ENCODE measurements around the gene ACTL10.
A peak's percentile ranks its signal among the peaks of the same experiment; 100 is the strongest.

ACTL10 gene

GRCh38 chr20:33649201-33649681 is 17.5 kb upstream of the ACTL10 start:
- Histone ChIP-seq H3K27me3 (ENCODE audit: insufficient read depth, low read length) (no peaks in the 10 kb centered on the region), H3K27ac (ENCODE audit: low read depth, low read length) (no peak overlapping the region), H3K23ac (ENCODE audit: low read length) (no peak overlapping the region), H3K4me2 (ENCODE audit: low read length) (no peak overlapping the region), H4K12ac (ENCODE audit: low read depth, low read length) (no peak overlapping the region), H2BK5ac (ENCODE audit: low read depth, low read length, poor library complexity) (no peak overlapping the region), H3K79me2 (ENCODE audit: control insufficient read depth, insufficient read depth, low read length, poor library complexity) (no peaks in the 10 kb centered on the region), H3K18ac (ENCODE audit: low read length) (no peak overlapping the region), H3K36me3 (ENCODE audit: control insufficient read depth in 1 of 2, insufficient read depth in 2 of 2, low read length in 2 of 2) (peaks cover 11 to 17% of the 10 kb centered on the region in 2 experiments), H3K79me1 (ENCODE audit: low read length) (no peaks in the 10 kb centered on the region), H2BK120ac (ENCODE audit: insufficient read depth, low read length, poor library complexity) (no peak overlapping the region), H4K91ac (ENCODE audit: low read depth, low read length) (no peak overlapping the region), H3K14ac (ENCODE audit: low read length) (no peak overlapping the region), H3K4ac (ENCODE audit: low read depth, low read length) (no peak overlapping the region), H3K9ac (ENCODE audit: low read length) (no peak overlapping the region), H3K4me1 (ENCODE audit: control insufficient read depth in 1 of 2, insufficient read depth in 2 of 2, low read length in 2 of 2) (peaks cover 0 to 2% of the 10 kb centered on the region in 2 experiments), H3K9me3 (ENCODE audit: insufficient read depth, low read depth, low read length) (no peaks in the 10 kb centered on the region), H2BK12ac (ENCODE audit: low read length) (no peak overlapping the region), H2AFZ (ENCODE audit: insufficient read depth, low read length, poor library complexity) (no peak overlapping the region), H3K4me3 (ENCODE audit: low read depth, low read length) (no peak overlapping the region), H2AK5ac (ENCODE audit: low read length) (no peak overlapping the region), H4K8ac (ENCODE audit: low read depth, low read length) (no peak overlapping the region)
- DNase-seq, result no peak
- WGBS (ENCODE audit: extremely low coverage, insufficient coverage, insufficient read length), result no CpG with 5 or more reads among the region's 19 CpGs

DNA sequence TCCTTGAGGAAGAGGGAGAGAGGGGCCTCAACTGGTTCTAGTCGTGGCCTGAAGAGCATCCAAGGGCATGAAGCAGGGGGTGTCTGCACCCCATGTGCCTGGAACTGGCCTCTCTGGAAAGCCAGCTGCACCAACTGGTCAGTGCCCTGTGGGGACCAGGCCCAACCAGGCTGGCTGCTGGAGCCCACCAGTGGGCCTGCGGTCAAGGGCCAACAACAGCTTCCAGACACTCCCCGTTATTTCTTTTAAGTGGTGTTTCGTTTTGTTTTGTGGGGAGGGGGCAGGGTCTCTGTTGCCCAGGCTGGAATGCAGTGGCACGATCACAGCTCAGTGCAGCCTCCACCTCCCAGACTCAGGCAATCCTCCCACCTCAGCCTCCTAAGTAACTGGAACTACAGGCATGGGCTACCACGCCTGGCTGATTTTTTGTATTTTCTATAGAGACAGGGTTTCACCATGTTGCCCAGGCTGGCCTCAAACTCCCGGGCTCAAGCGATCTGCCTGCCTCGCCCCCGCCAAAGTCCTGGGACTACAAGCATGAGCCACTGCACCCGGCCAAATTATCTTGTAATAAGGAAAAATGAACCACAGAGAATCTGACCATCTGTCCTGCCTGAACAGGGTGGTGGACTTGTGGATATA is 16.5 kb upstream of the ACTL10 start:
- Histone ChIP-seq H3K4me3 (ENCODE audit: low read depth, low read length) (no peak overlapping the region), H3K27ac (ENCODE audit: low read depth, low read length) (no peak overlapping the region), H4K12ac (ENCODE audit: low read depth, low read length) (no peak overlapping the region), H3K27me3 (ENCODE audit: insufficient read depth, low read length) (no peaks in the 10 kb centered on the region), H3K18ac (ENCODE audit: low read length) (no peak overlapping the region), H2AK5ac (ENCODE audit: low read length) (no peak overlapping the region), H2BK120ac (ENCODE audit: insufficient read depth, low read length, poor library complexity) (no peak overlapping the region), H3K79me2 (ENCODE audit: control insufficient read depth, insufficient read depth, low read length, poor library complexity) (no peaks in the 10 kb centered on the region), H2BK5ac (ENCODE audit: low read depth, low read length, poor library complexity) (no peak overlapping the region), H2BK12ac (ENCODE audit: low read length) (no peak overlapping the region), H2AFZ (ENCODE audit: insufficient read depth, low read length, poor library complexity) (no peak overlapping the region), H3K36me3 (ENCODE audit: control insufficient read depth in 1 of 2, insufficient read depth in 2 of 2, low read length in 2 of 2) (peaks cover 4 to 9% of the 10 kb centered on the region in 2 experiments), H4K91ac (ENCODE audit: low read depth, low read length) (no peak overlapping the region), H3K4ac (ENCODE audit: low read depth, low read length) (no peak overlapping the region), H3K4me2 (ENCODE audit: low read length) (no peak overlapping the region), H3K9ac (ENCODE audit: low read length) (no peak overlapping the region), H3K4me1 (ENCODE audit: control insufficient read depth in 1 of 2, insufficient read depth in 2 of 2, low read length in 2 of 2) (peaks cover 6 to 9% of the 10 kb centered on the region in 2 experiments), H4K8ac (ENCODE audit: low read depth, low read length) (no peak overlapping the region), H3K23ac (ENCODE audit: low read length) (no peak overlapping the region), H3K79me1 (ENCODE audit: low read length) (no peaks in the 10 kb centered on the region), H3K14ac (ENCODE audit: low read length) (no peak overlapping the region), H3K9me3 (ENCODE audit: insufficient read depth, low read depth, low read length) (no peaks in the 10 kb centered on the region)
- DNase-seq, result no peak
- no CpG with 5 or more reads among the region's 11 CpGs for WGBS (ENCODE audit: extremely low coverage, insufficient coverage, insufficient read length)

GRCh38 chr20:33650753-33651561 is 15.8 kb upstream of the ACTL10 start:
- H3K14ac ChIP-seq (ENCODE audit: low read length), result no peak overlapping the region
- H2BK5ac ChIP-seq (ENCODE audit: low read depth, low read length, poor library complexity), result no peak overlapping the region
- no peak overlapping the region for H3K27ac ChIP-seq (ENCODE audit: low read depth, low read length)
- H3K18ac ChIP-seq (ENCODE audit: low read length), result no peak overlapping the region
- H2BK12ac ChIP-seq (ENCODE audit: low read length), result no peak overlapping the region
- no peak overlapping the region for H2AFZ ChIP-seq (ENCODE audit: insufficient read depth, low read length, poor library complexity)
- peak; percentile 66 to 82 for DNase-seq
- no peak overlapping the region for H3K4me3 ChIP-seq (ENCODE audit: low read depth, low read length)
- peaks cover 2 to 6% of the 10 kb centered on the region in 2 experiments for H3K36me3 ChIP-seq (ENCODE audit: control insufficient read depth in 1 of 2, insufficient read depth in 2 of 2, low read length in 2 of 2)
- WGBS (ENCODE audit: extremely low coverage, insufficient coverage, insufficient read length), result no CpG with 5 or more reads among the region's 10 CpGs
- no peak overlapping the region for H4K91ac ChIP-seq (ENCODE audit: low read depth, low read length)
- peaks cover 7 to 10% of the 10 kb centered on the region in 2 experiments for H3K4me1 ChIP-seq (ENCODE audit: control insufficient read depth in 1 of 2, insufficient read depth in 2 of 2, low read length in 2 of 2)
- H3K4ac ChIP-seq (ENCODE audit: low read depth, low read length), result no peak overlapping the region
- H3K9me3 ChIP-seq (ENCODE audit: insufficient read depth, low read depth, low read length), result no peaks in the 10 kb centered on the region
- H4K8ac ChIP-seq (ENCODE audit: low read depth, low read length), result no peak overlapping the region
- no peak overlapping the region for H3K4me2 ChIP-seq (ENCODE audit: low read length)
- H3K79me1 ChIP-seq (ENCODE audit: low read length), result no peaks in the 10 kb centered on the region
- H3K27me3 ChIP-seq (ENCODE audit: insufficient read depth, low read length), result no peaks in the 10 kb centered on the region
- H2AK5ac ChIP-seq (ENCODE audit: low read length), result no peak overlapping the region
- H2BK120ac ChIP-seq (ENCODE audit: insufficient read depth, low read length, poor library complexity), result no peak overlapping the region
- no peak overlapping the region for H3K9ac ChIP-seq (ENCODE audit: low read length)
- H3K79me2 ChIP-seq (ENCODE audit: control insufficient read depth, insufficient read depth, low read length, poor library complexity), result no peaks in the 10 kb centered on the region
- no peak overlapping the region for H4K12ac ChIP-seq (ENCODE audit: low read depth, low read length)
- no peak overlapping the region for H3K23ac ChIP-seq (ENCODE audit: low read length)

GRCh38 chr20:33651562-33652048 is 15.1 kb upstream of the ACTL10 start:
- Histone ChIP-seq H3K4ac (ENCODE audit: low read depth, low read length) (no peak overlapping the region), H3K23ac (ENCODE audit: low read length) (no peak overlapping the region), H3K79me2 (ENCODE audit: control insufficient read depth, insufficient read depth, low read length, poor library complexity) (no peaks in the 10 kb centered on the region), H2BK5ac (ENCODE audit: low read depth, low read length, poor library complexity) (no peak overlapping the region), H3K27ac (ENCODE audit: low read depth, low read length) (no peak overlapping the region), H3K9me3 (ENCODE audit: insufficient read depth, low read depth, low read length) (no peaks in the 10 kb centered on the region), H2BK120ac (ENCODE audit: insufficient read depth, low read length, poor library complexity) (no peak overlapping the region), H2AFZ (ENCODE audit: insufficient read depth, low read length, poor library complexity) (no peak overlapping the region), H4K91ac (ENCODE audit: low read depth, low read length) (no peak overlapping the region), H4K8ac (ENCODE audit: low read depth, low read length) (no peak overlapping the region), H3K9ac (ENCODE audit: low read length) (no peak overlapping the region), H3K4me1 (ENCODE audit: control insufficient read depth in 1 of 2, insufficient read depth in 2 of 2, low read length in 2 of 2) (peaks cover 7 to 10% of the 10 kb centered on the region in 2 experiments), H3K4me3 (ENCODE audit: low read depth, low read length) (no peak overlapping the region), H3K18ac (ENCODE audit: low read length) (no peak overlapping the region), H2BK12ac (ENCODE audit: low read length) (no peak overlapping the region), H3K79me1 (ENCODE audit: low read length) (no peaks in the 10 kb centered on the region), H2AK5ac (ENCODE audit: low read length) (no peak overlapping the region), H3K27me3 (ENCODE audit: insufficient read depth, low read length) (no peaks in the 10 kb centered on the region), H3K14ac (ENCODE audit: low read length) (no peak overlapping the region), H3K36me3 (ENCODE audit: control insufficient read depth in 1 of 2, insufficient read depth in 2 of 2, low read length in 2 of 2) (peaks cover 2 to 6% of the 10 kb centered on the region in 2 experiments), H3K4me2 (ENCODE audit: low read length) (no peak overlapping the region), H4K12ac (ENCODE audit: low read depth, low read length) (no peak overlapping the region)
- peak in 1 of 2 donors; percentile 24 for DNase-seq
- WGBS (ENCODE audit: extremely low coverage, insufficient coverage, insufficient read length), result no CpG with 5 or more reads among the region's 13 CpGs
